Endothelial cell of umbilical vein (primary cell): Measurements from ENCODE around the gene MED27. TPM values are rescaled to one million over a fixed set of nuclear protein-coding genes. Genes with fewer than 3 reads are reported as not detected.

ENCODE experiments used
- BruUV-seq: library from RNA; stranded (reverse); fragments of 400-500 nt; replicated peaks from 2 replicates; lab custom pipeline; 2021; lab: Mats Ljungman, UMichigan
- CTCF ChIA-PET: fragments of 300-600, 350-600 bp; sonication (Branson Sonifier 250); formaldehyde crosslinking; loops from one replicate; lab custom pipeline; 2021; ENCODE audit warnings: antibody characterized with exemption, inconsistent platforms; lab: Charles Lee
- POLR2A ChIA-PET: fragments of 300-600, 350-600 bp; sonication (Branson Sonifier 250); formaldehyde crosslinking; loops from one replicate; lab custom pipeline; 2021; ENCODE audit warnings: antibody characterized with exemption, inconsistent platforms; lab: Charles Lee
- DNase-seq: peaks from one replicate; pipeline ENCODE4 v3.0.0-alpha.2; 2011; ENCODE audit warnings: low read depth, low spot score
- FAIRE-seq: peaks from 2 replicates; lab custom pipeline; 2011; peaks lifted over from hg19 to GRCh38; lab: Jason Lieb, UNC
- H2AFZ ChIP-seq: 2 replicates; pipeline ENCODE4 v1.6.0; 2012; ENCODE audit warnings: low read depth, low read length, control low read depth, inconsistent platforms
- H3K27ac ChIP-seq: 2 replicates; pipeline ENCODE4 v1.5.1; 2011; ENCODE audit warnings: low read depth, mild to moderate bottlenecking, control low read depth, low read length, moderate library complexity; ENCODE audit not compliant: insufficient read depth
- H3K27me3 ChIP-seq, 2 experiments: 2 replicates each; pipeline versions ENCODE4 v1.6.0 to v1.6.1; 2011; ENCODE audit warnings: low read length in 2 of 2, mixed read lengths in 1 of 2; ENCODE audit not compliant: control insufficient read depth in 2 of 2, insufficient read depth in 2 of 2
- H3K36me3 ChIP-seq, 2 experiments: 2 replicates in 1 of 2; 3 replicates in 1 of 2; pipeline ENCODE4 v1.5.1; 2011; ENCODE audit warnings: low read length in 2 of 2, mild to moderate bottlenecking in 1 of 2, moderate library complexity in 1 of 2; ENCODE audit not compliant: control insufficient read depth in 2 of 2, insufficient read depth in 2 of 2; ENCODE audit errors: extremely low read depth in 1 of 2
- H3K4me1 ChIP-seq: 3 replicates; pipeline ENCODE4 v1.5.1; 2011; ENCODE audit warnings: mild to moderate bottlenecking, low read length; ENCODE audit not compliant: control insufficient read depth, insufficient read depth; ENCODE audit errors: extremely low read depth
- H3K4me2 ChIP-seq: 2 replicates; pipeline ENCODE4 v1.6.1; 2011; ENCODE audit warnings: low read length, control low read depth, mixed read lengths; ENCODE audit not compliant: insufficient read depth
- H3K4me3 ChIP-seq, 3 experiments: fragments of 200-600 bp in 1 of 3; sonication (generic), shearing (Covaris generic) in 1 of 3; replicated peaks in 1 of 3; 2 replicates each; pipeline ENCODE4 v1.5.1; 2011 to 2016; ENCODE audit warnings: control low read depth in 3 of 3, low read length in 3 of 3, mild to moderate bottlenecking in 2 of 3, inconsistent platforms in 1 of 3, low read depth in 1 of 3, moderate library complexity in 1 of 3; ENCODE audit not compliant: insufficient read depth in 1 of 3
- H3K79me2 ChIP-seq: 2 replicates; pipeline ENCODE4 v1.6.0; 2012; ENCODE audit warnings: low read length, inconsistent platforms; ENCODE audit not compliant: control insufficient read depth, insufficient read depth
- H3K9ac ChIP-seq: replicated peaks from 2 replicates; pipeline ENCODE3; 2011; ENCODE audit warnings: low read length, control low read depth; ENCODE audit not compliant: insufficient read depth; ENCODE audit errors: extremely low read depth
- H3K9me1 ChIP-seq: replicated peaks from 3 replicates; pipeline ENCODE4 v1.6.0; 2011; ENCODE audit warnings: mild to moderate bottlenecking, low read length; ENCODE audit not compliant: control insufficient read depth, insufficient read depth; ENCODE audit errors: extremely low read depth
- H3K9me3 ChIP-seq: replicated peaks from 2 replicates; pipeline ENCODE4 v1.5.1; 2012; ENCODE audit warnings: low read length, inconsistent platforms; ENCODE audit not compliant: control insufficient read depth, insufficient read depth
- H4K20me1 ChIP-seq: replicated peaks from 2 replicates; pipeline ENCODE3; 2011; ENCODE audit warnings: mild to moderate bottlenecking, low read length; ENCODE audit not compliant: control insufficient read depth, insufficient read depth; ENCODE audit errors: extremely low read depth
- EZH2 ChIP-seq: IDR thresholded peaks from 2 replicates; pipeline ENCODE4 v1.6.1; 2012; ENCODE audit warnings: borderline replicate concordance, low read depth, mild to moderate bottlenecking, moderate library complexity, low read length, inconsistent platforms; ENCODE audit not compliant: severe bottlenecking
- FOS ChIP-seq: IDR thresholded peaks from 2 replicates; pipeline ENCODE4 v1.6.1; 2011; ENCODE audit warnings: mild to moderate bottlenecking, low read length, moderate library complexity, borderline replicate concordance; ENCODE audit not compliant: insufficient read depth
- GATA2 ChIP-seq: IDR thresholded peaks from 2 replicates; pipeline ENCODE4 v1.7.0; 2011; ENCODE audit warnings: low read depth, mild to moderate bottlenecking, moderate library complexity, mixed read lengths, low read length; ENCODE audit not compliant: insufficient read length, insufficient read depth
- JUN ChIP-seq: IDR thresholded peaks from 2 replicates; pipeline ENCODE4 v1.6.1; 2011; ENCODE audit warnings: borderline replicate concordance, low read depth; ENCODE audit not compliant: insufficient read length, insufficient read depth
- MYC ChIP-seq: IDR thresholded peaks from one replicate; pipeline ENCODE4 v1.6.1; 2011; ENCODE audit warnings: mild to moderate bottlenecking, low read depth, low read length
- POLR2A ChIP-seq: IDR thresholded peaks from 2 replicates; pipeline ENCODE4 v1.6.1; 2012; ENCODE audit warnings: low read depth, mild to moderate bottlenecking, control low read depth, low read length
- POLR2AphosphoS5 ChIP-seq: IDR thresholded peaks from 2 replicates; pipeline ENCODE4 v1.6.1; 2012; ENCODE audit warnings: low read depth, mild to moderate bottlenecking, control low read depth, low read length, moderate library complexity; ENCODE audit not compliant: insufficient read depth
- dilution Hi-C: fragments of 300-500 bp; cut with MboI; formaldehyde crosslinking; loops from one replicate; pipeline ENCODE4 v1.15.0; 2019; ENCODE audit warnings: low sequenced_read_pairs; ENCODE audit not compliant: extremely low pct_ligation_motif_present
- intact Hi-C: fragments of 100-400 bp; cut with micrococcal nuclease; formaldehyde crosslinking; loops from one replicate; pipeline ENCODE4 v1.10.0; 2022
- polyA plus RNA-seq, 4 experiments: library from polyadenylated mRNA; depleted of rRNA in 3 of 4; stranded (reverse) in 3 of 4; unstranded in 1 of 4; fragments of >200 nt; gene quantifications; 2 replicates each; pipeline versions ENCODE4 v1.2.1 to v1.2.3, GENCODE V29; 2011 to 2012; ENCODE audit warnings: missing spikeins in 1 of 4
- total RNA-seq: library from RNA; stranded (reverse); gene quantifications from 2 replicates; pipeline ENCODE4 v1.2.3, GENCODE V29; 2021
- TF ChIP-seq, protein P1 (sequence below): IDR thresholded peaks from 2 replicates; pipeline ENCODE4 v1.6.1; 2011; ENCODE audit not compliant: insufficient read depth, insufficient read length
- TF ChIP-seq, protein P2 (sequence below), 2 donors: IDR thresholded peaks; 1 replicate in 1 of 2; 2 replicates in 1 of 2; pipeline ENCODE4 v1.5.1; 2011; ENCODE audit warnings: low read length in 2 of 2, mild to moderate bottlenecking in 2 of 2, moderate library complexity in 2 of 2, control low read depth in 1 of 2, inconsistent platforms in 1 of 2, low read depth in 1 of 2; ENCODE audit not compliant: insufficient read depth in 1 of 2; ENCODE audit errors: extremely low read depth in 1 of 2

MED27 gene
- total and polyA plus RNA-seq, 2 donors (not counting 3 experiments of a cell fraction or from before 2014, with no cell fraction given): 27.9 to 47.8 TPM

DNA sequence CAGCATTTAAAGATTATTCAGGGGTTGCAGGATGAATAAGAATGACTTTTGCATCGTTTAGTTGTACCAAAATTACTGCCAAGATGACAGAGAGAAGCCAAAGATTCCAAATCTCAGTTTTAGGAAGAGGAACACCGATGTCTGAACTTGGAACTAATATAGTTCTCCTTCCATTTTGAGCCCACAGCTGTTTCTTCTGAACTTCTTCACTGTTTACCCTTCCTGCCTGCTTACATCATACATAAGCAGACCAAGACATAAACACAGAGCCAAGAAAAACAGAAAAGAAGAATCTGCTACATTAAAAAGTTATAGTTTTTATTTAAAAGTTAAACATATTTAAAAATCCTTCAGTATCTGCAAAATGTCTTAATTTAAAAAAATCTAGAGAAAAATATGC is 192.8 kb downstream of the MED27 start:
- Histone ChIP-seq H3K36me3 (no peaks in the 10 kb centered on the region), H3K9me1 (no peaks in the 10 kb centered on the region), H3K4me1 (no peaks in the 10 kb centered on the region), H3K9me3 (no peaks in the 10 kb centered on the region), H3K4me3 (no peak overlapping the region), H3K9ac (no peak overlapping the region), H2AFZ (no peak overlapping the region), H4K20me1 (no peaks in the 10 kb centered on the region), H3K27ac (no peak overlapping the region), H3K4me2 (no peak overlapping the region), H3K27me3 (no peaks in the 10 kb centered on the region), H3K79me2 (no peaks in the 10 kb centered on the region)
- ChIA-PET CTCF (no interaction called here), POLR2A (no interaction called here)
- dilution Hi-C loops (no loop called here), intact Hi-C loops (no loop called here)
- no TSS peak for BruUV-seq
- FAIRE-seq (no peak), DNase-seq (no peak)
- TF ChIP-seq POLR2AphosphoS5: no peak
- TF ChIP-seq MYC: no peak
- TF ChIP-seq FOS: no peak
- TF ChIP-seq POLR2A: no peak

- H3K36me3 ChIP-seq: no peaks in the 10 kb centered on the region
- POLR2A ChIA-PET: no interaction called here
- no peaks in the 10 kb centered on the region for H3K9me1 ChIP-seq
- H3K4me3 ChIP-seq: no peak overlapping the region
- TF ChIP-seq JUN (no peak), MYC (no peak), POLR2A (no peak), EZH2 (no peak), POLR2AphosphoS5 (no peak), GATA2 (no peak), FOS (no peak)
- TF ChIP-seq, protein P1, sequence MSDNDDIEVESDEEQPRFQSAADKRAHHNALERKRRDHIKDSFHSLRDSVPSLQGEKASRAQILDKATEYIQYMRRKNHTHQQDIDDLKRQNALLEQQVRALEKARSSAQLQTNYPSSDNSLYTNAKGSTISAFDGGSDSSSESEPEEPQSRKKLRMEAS: no peak
- TF ChIP-seq, protein P2, sequence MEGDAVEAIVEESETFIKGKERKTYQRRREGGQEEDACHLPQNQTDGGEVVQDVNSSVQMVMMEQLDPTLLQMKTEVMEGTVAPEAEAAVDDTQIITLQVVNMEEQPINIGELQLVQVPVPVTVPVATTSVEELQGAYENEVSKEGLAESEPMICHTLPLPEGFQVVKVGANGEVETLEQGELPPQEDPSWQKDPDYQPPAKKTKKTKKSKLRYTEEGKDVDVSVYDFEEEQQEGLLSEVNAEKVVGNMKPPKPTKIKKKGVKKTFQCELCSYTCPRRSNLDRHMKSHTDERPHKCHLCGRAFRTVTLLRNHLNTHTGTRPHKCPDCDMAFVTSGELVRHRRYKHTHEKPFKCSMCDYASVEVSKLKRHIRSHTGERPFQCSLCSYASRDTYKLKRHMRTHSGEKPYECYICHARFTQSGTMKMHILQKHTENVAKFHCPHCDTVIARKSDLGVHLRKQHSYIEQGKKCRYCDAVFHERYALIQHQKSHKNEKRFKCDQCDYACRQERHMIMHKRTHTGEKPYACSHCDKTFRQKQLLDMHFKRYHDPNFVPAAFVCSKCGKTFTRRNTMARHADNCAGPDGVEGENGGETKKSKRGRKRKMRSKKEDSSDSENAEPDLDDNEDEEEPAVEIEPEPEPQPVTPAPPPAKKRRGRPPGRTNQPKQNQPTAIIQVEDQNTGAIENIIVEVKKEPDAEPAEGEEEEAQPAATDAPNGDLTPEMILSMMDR (IDR thresholded peaks at IDR 0.05; ENCODE audit: extremely low read depth in 1 of 2, insufficient read depth in 1 of 2, low read depth in 1 of 2, low read length in 2 of 2): no peak
- H3K4me1 ChIP-seq: peaks cover 7% of the 10 kb centered on the region
- no peaks in the 10 kb centered on the region for H3K79me2 ChIP-seq
- no peak for FAIRE-seq
- no peak overlapping the region for H3K4me2 ChIP-seq
- BruUV-seq: no TSS peak
- no peak overlapping the region for H3K27ac ChIP-seq
- no peaks in the 10 kb centered on the region for H3K27me3 ChIP-seq
- H2AFZ ChIP-seq: no peak overlapping the region
- H3K9ac ChIP-seq: no peak overlapping the region
- intact Hi-C loops (no loop called here), dilution Hi-C loops (no loop called here)
- peak; percentile 8 for DNase-seq
- CTCF ChIA-PET: no interaction called here
- no peaks in the 10 kb centered on the region for H3K9me3 ChIP-seq
- no peaks in the 10 kb centered on the region for H4K20me1 ChIP-seq
Observed at GRCh38 chr9:131885144-131885609, 194.5 kb downstream of the MED27 start.
